IPS-15b (cell line): ENCODE data around the gene EOGT.

ENCODE experiments used
- H3K27me3 ChIP-seq: one replicate; pipeline ENCODE4 v1.6.1; 2013; ENCODE audit warnings: low read length; ENCODE audit not compliant: control insufficient read depth, insufficient read depth
- H3K36me3 ChIP-seq: one replicate; pipeline ENCODE4 v1.6.1; 2013; ENCODE audit warnings: low read length; ENCODE audit not compliant: control insufficient read depth, insufficient read depth
- H3K4me1 ChIP-seq: one replicate; pipeline ENCODE4 v1.6.1; 2013; ENCODE audit warnings: mild to moderate bottlenecking, low read length; ENCODE audit not compliant: control insufficient read depth, insufficient read depth
- H3K4me3 ChIP-seq: one replicate; pipeline ENCODE4 v1.5.1; 2013; ENCODE audit warnings: low read depth, low read length
- H3K9ac ChIP-seq: one replicate; pipeline ENCODE4 v1.6.1; 2013; ENCODE audit warnings: low read depth, mild to moderate bottlenecking, low read length
- H3K9me3 ChIP-seq: one replicate; pipeline ENCODE4 v1.6.1; 2013; ENCODE audit warnings: mild to moderate bottlenecking, low read length; ENCODE audit not compliant: control insufficient read depth, insufficient read depth

EOGT gene

DNA sequence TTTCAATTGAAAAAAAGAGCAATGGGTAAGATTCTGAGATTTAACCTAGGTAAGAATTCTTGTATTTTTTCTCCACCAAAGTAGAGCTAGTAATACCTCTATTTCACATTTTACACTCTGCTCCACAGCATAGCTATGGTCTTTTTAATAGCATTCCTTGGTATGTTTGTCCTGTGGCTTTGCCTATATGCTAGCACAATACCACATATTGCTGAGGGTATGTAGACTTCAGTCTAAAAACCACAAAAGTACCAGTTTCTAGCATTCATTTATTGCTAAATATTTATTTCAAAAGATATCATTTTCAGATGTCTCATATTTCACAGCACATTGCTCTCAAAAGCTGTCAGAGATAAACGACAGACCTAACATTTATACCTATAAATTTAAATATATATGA lies 18.2 kb upstream of the EOGT start:
- H3K27me3 ChIP-seq = no peaks in the 10 kb centered on the region
- no peak overlapping the region for H3K9ac ChIP-seq

GRCh38 chr3:69020857-69021256 lies 7.4 kb upstream of the EOGT start:
- H3K36me3 ChIP-seq = no peaks in the 10 kb centered on the region
- no peaks in the 10 kb centered on the region for H3K9me3 ChIP-seq
- no peak overlapping the region for H3K4me3 ChIP-seq
- peaks cover under 1% of the 10 kb centered on the region for H3K4me1 ChIP-seq
- H3K9ac ChIP-seq = no peak overlapping the region
- no peaks in the 10 kb centered on the region for H3K27me3 ChIP-seq

More for the DNA sequence above, 18.2 kb upstream of the EOGT start:
- Histone ChIP-seq H3K4me1 (no peaks in the 10 kb centered on the region), H3K36me3 (no peaks in the 10 kb centered on the region), H3K9me3 (no peaks in the 10 kb centered on the region), H3K4me3 (no peak overlapping the region)

GRCh38 chr3:69020424-69020823 lies 6.9 kb upstream of the EOGT start:
- Histone ChIP-seq H3K9me3 (no peaks in the 10 kb centered on the region), H3K4me3 (no peak overlapping the region), H3K9ac (no peak overlapping the region), H3K4me1 (peaks cover 5% of the 10 kb centered on the region), H3K36me3 (no peaks in the 10 kb centered on the region), H3K27me3 (no peaks in the 10 kb centered on the region)

- no peak overlapping the region for H3K9ac ChIP-seq
- peaks cover 4% of the 10 kb centered on the region for H3K27me3 ChIP-seq
- H3K9me3 ChIP-seq = no peaks in the 10 kb centered on the region
- peaks cover 17% of the 10 kb centered on the region for H3K4me1 ChIP-seq
- H3K4me3 ChIP-seq = no peak overlapping the region
- no peaks in the 10 kb centered on the region for H3K36me3 ChIP-seq
Observed at GRCh38 chr3:69016901-69017300, 3.4 kb upstream of the EOGT start.

GRCh38 chr3:69016102-69016501 lies 2.6 kb upstream of the EOGT start:
- H3K4me1 ChIP-seq = peaks cover 20% of the 10 kb centered on the region
- H3K4me3 ChIP-seq = no peak overlapping the region
- peaks cover 4% of the 10 kb centered on the region for H3K27me3 ChIP-seq
- no peak overlapping the region for H3K9ac ChIP-seq
- no peaks in the 10 kb centered on the region for H3K36me3 ChIP-seq
- no peaks in the 10 kb centered on the region for H3K9me3 ChIP-seq

DNA sequence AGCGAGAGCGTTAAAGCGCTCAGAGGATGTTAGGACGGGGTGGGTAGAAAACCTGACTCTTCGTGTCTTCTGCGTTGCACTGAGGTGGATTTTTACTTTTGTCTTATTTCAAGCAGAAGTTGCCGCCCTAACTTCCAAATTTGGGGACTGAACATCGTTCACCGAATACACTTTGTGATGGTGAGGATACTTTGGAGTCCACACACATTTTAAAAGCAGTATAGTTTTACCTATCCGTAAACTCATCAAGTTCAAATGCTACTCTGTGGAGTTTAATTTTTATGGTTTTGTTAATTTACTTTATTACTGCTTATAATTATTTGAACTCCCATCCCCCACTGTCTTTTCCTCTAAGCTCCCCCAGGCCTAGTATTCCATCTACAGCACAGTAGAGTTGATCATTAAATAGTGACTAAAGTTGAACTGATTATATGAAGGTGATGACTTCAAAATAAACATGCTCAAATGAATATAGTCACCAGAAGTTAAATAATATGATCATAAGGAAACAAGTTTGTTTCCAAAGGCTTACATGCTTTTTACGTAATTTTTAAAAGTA lies 617 bp upstream of the EOGT start:
- Histone ChIP-seq H3K36me3 (no peaks in the 10 kb centered on the region), H3K9me3 (no peaks in the 10 kb centered on the region), H3K4me1 (peaks cover 33% of the 10 kb centered on the region), H3K27me3 (peaks cover 4% of the 10 kb centered on the region), H3K9ac (peak overlapping the region; percentile 51), H3K4me3 (peak overlapping the region; percentile 72)

DNA sequence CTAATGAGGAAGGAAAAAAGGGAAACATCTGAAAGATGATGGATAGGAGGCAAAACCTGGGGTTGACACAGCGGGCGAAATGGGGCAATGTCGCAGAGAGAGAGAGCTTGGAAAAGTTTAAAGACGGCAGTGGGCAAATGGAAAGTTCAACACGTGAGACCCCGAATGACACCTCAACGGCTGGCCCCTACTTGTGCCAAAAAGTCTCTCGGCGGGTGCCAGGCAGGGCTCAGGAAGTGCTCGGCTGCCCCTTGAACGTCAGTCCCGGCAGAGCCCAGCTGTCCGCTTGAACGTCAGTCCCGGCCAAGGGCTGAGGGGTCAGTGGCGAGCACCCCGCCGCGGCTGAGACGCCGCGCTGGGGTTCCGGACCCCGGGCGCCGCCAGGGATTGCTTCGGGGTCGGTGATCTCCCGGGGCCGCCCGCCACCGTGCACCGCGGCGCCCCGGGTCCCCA lies 658 bp downstream of the EOGT start:
- Histone ChIP-seq H3K36me3 (no peaks in the 10 kb centered on the region), H3K27me3 (peaks cover 4% of the 10 kb centered on the region), H3K4me3 (peak overlapping the region; percentile 72), H3K9ac (no peak overlapping the region), H3K4me1 (peaks cover 38% of the 10 kb centered on the region), H3K9me3 (no peaks in the 10 kb centered on the region)

- peaks cover 38% of the 10 kb centered on the region for H3K4me1 ChIP-seq
- no peaks in the 10 kb centered on the region for H3K9me3 ChIP-seq
- peaks cover 4% of the 10 kb centered on the region for H3K27me3 ChIP-seq
- H3K9ac ChIP-seq = no peak overlapping the region
- H3K36me3 ChIP-seq = no peaks in the 10 kb centered on the region
- peak overlapping the region; percentile 72 for H3K4me3 ChIP-seq
Observed at GRCh38 chr3:69012100-69012799, 1.2 kb downstream of the EOGT start.

DNA sequence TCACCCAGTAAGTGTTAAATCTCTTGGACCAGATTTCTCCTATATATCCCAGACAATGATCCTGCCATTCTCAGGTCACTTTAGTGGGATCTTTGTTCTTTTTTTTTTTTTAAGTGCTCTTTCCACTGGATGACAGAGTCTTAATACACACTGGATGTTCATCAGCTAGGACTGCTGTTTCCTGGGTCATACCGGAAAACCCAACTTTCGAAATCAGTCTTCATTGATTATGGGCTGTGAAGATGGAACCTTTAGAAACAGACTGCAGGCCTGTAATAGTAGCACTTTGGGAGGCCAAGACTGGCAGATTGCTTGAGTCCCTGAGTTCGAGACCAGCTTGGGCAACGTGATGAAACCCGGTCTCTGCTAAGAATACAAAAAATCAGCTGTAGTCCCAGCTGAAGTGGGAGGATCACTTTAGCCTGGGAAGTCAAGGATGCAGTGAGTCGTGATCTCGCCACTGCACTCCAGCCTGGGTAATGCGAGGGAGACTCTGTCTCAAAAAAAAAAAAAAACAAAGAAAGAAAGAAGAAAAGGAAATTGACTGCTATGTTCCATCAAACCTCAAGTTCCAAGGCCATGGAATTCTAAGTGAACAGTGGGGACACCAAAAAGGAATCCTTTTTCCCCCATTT lies 2.3 kb downstream of the EOGT start:
- H3K9ac ChIP-seq = no peak overlapping the region
- H3K9me3 ChIP-seq = no peaks in the 10 kb centered on the region
- peaks cover 38% of the 10 kb centered on the region for H3K4me1 ChIP-seq

GRCh38 chr3:69009559-69010410 lies 3.7 kb downstream of the EOGT start:
- Histone ChIP-seq H3K9ac (no peak overlapping the region), H3K9me3 (no peaks in the 10 kb centered on the region), H3K27me3 (peaks cover 4% of the 10 kb centered on the region), H3K36me3 (no peaks in the 10 kb centered on the region), H3K4me3 (no peak overlapping the region), H3K4me1 (peaks cover 33% of the 10 kb centered on the region)

More for the DNA sequence above, 2.3 kb downstream of the EOGT start:
- Histone ChIP-seq H3K4me3 (no peak overlapping the region), H3K36me3 (no peaks in the 10 kb centered on the region), H3K27me3 (peaks cover 4% of the 10 kb centered on the region)

DNA sequence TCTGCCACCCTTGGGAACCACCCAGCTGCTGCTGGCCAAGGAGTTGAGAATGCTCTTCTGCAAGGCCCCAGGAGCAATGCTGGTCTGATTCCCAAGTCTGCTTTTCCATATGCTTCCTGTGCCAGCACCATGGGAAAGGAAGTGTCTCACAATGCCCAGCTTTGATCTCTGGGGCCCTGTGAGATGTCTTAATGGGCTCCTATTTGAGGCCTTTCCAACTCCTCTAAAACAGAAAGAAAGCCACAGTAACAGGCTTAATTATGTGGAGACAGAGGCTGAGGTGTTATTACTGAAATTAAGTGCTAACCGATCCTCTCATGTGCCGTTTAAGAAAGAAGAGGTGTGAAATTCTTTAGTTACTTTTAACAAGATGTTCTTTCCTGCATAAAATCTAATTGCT lies 4.5 kb downstream of the EOGT start:
- Histone ChIP-seq H3K9me3 (no peaks in the 10 kb centered on the region), H3K4me3 (no peak overlapping the region), H3K4me1 (peaks cover 26% of the 10 kb centered on the region), H3K27me3 (peaks cover 4% of the 10 kb centered on the region), H3K36me3 (no peaks in the 10 kb centered on the region), H3K9ac (no peak overlapping the region)
